Measurements from ENCODE around the gene KRT20. TPM values are rescaled to one million over a fixed set of nuclear protein-coding genes. Genes with fewer than 3 reads are reported as not detected.

Gene KRT20
- total and polyA plus RNA-seq, 2 of the 8 experiments (the other 6 are each of a cell fraction or from before 2014, with no cell fraction given) = not detected

GRCh38 chr17:40914075-40914855, 29.2 kb upstream of the KRT20 start (continued):
- TF ChIP-seq CBX5 (IDR thresholded peaks at IDR 0.05; ENCODE audit: low read depth, low read length) (no peak), RNF2 (IDR thresholded peaks at IDR 0.05; ENCODE audit: borderline replicate concordance, low read depth, low read length, missing control alignments, poor library complexity, severe bottlenecking) (no peak)
